B cell (primary cell): ENCODE data around the gene TP53AIP1. TPM values are rescaled to one million over a fixed set of nuclear protein-coding genes. Genes with fewer than 3 reads are reported as not detected.

Experiments
- ATAC-seq: fragments of 200-7000 bp; cut with Tn5 transposase; one replicate; pipeline ENCODE4 v1.10.0; 2021; ENCODE audit warnings: low read depth, mild to moderate bottlenecking, moderate number of reproducible peaks, moderate library complexity
- CTCF ChIA-PET: fragments of 350-600 bp; sonication (Branson Sonifier 250); formaldehyde crosslinking; loops from one replicate; lab custom pipeline; 2021; ENCODE audit warnings: antibody characterized with exemption, inconsistent platforms; lab: Charles Lee
- POLR2A ChIA-PET: fragments of 350-600 bp; sonication (Branson Sonifier 250); formaldehyde crosslinking; loops from one replicate; lab custom pipeline; 2021; ENCODE audit warnings: antibody characterized with exemption; lab: Charles Lee
- DNase-seq: peaks from one replicate; pipeline ENCODE4 v3.0.0; 2013
- H2AFZ ChIP-seq: 2 replicates; pipeline ENCODE4 v1.6.1; 2012; ENCODE audit warnings: mild to moderate bottlenecking, low read depth, low read length; ENCODE audit not compliant: insufficient read depth, poor library complexity, severe bottlenecking
- H3K27ac ChIP-seq, 2 donors: 1 replicate in 1 of 2; 2 replicates in 1 of 2; pipeline ENCODE4 v1.5.1; 2012 to 2013; ENCODE audit warnings: low read length in 2 of 2, mild to moderate bottlenecking in 2 of 2, moderate library complexity in 1 of 2
- H3K27me3 ChIP-seq, 4 experiments: fragments of 200-600 bp in 1 of 4; sonication (generic) in 1 of 4; replicated peaks in 1 of 4; 1 replicate in 2 of 4; 2 replicates in 2 of 4; pipeline versions ENCODE4 v1.6.1 to v1.7.0; 2013 to 2016; ENCODE audit warnings: low read length in 3 of 4, mild to moderate bottlenecking in 2 of 4, mixed read lengths in 1 of 4, moderate library complexity in 1 of 4; ENCODE audit not compliant: insufficient read depth in 4 of 4, control insufficient read depth in 3 of 4; ENCODE audit errors: control extremely low read depth in 1 of 4
- H3K36me3 ChIP-seq, 2 experiments: replicated peaks in 1 of 2; 1 replicate in 1 of 2; 2 replicates in 1 of 2; pipeline versions ENCODE4 v1.6.1 to v1.7.1; 2013; ENCODE audit warnings: low read length in 1 of 2; ENCODE audit not compliant: insufficient read depth in 2 of 2, control insufficient read depth in 1 of 2; ENCODE audit errors: control extremely low read depth in 1 of 2, extremely low read depth in 1 of 2
- H3K4me1 ChIP-seq, 2 donors: fragments of 200-600 bp in 1 of 2; sonication (generic) in 1 of 2; 1 replicate in 1 of 2; 2 replicates in 1 of 2; pipeline versions ENCODE4 v1.5.1 to v1.6.1; 2013 to 2017; ENCODE audit warnings: low read length in 2 of 2; ENCODE audit not compliant: control insufficient read depth in 2 of 2, insufficient read depth in 2 of 2
- H3K4me2 ChIP-seq: replicated peaks from 2 replicates; pipeline ENCODE3; 2012; ENCODE audit warnings: mild to moderate bottlenecking, low read depth, low read length; ENCODE audit not compliant: poor library complexity, severe bottlenecking
- H3K4me3 ChIP-seq, 5 experiments: fragments of 200-600 bp in 1 of 5; sonication (generic) in 1 of 5; 1 replicate in 3 of 5; 2 replicates in 2 of 5; pipeline versions ENCODE4 v1.5.1 to v1.7.0; 2011 to 2016; ENCODE audit warnings: low read length in 4 of 5, mild to moderate bottlenecking in 4 of 5, low read depth in 2 of 5, control low read depth in 1 of 5, moderate library complexity in 1 of 5; ENCODE audit not compliant: insufficient read depth in 1 of 5; ENCODE audit errors: control extremely low read depth in 1 of 5, extremely low read depth in 1 of 5
- H3K79me2 ChIP-seq: fragments of 200-600 bp; sonication (generic); one replicate; pipeline ENCODE4 v1.6.0; 2016; ENCODE audit warnings: low read length; ENCODE audit not compliant: control insufficient read depth, insufficient read depth
- H3K9ac ChIP-seq: fragments of 200-600 bp; sonication (generic); 2 replicates; pipeline ENCODE4 v1.6.1; 2017; ENCODE audit warnings: mild to moderate bottlenecking, low read length, moderate library complexity
- H3K9me3 ChIP-seq, 3 donors: one replicate each; pipeline versions ENCODE4 v1.6.1 to v1.7.1; 2013; ENCODE audit warnings: low read length in 2 of 3; ENCODE audit not compliant: control insufficient read depth in 2 of 3, insufficient read depth in 1 of 3; ENCODE audit errors: control extremely low read depth in 1 of 3
- H4K20me1 ChIP-seq: 2 replicates; pipeline ENCODE4 v1.6.0; 2012; ENCODE audit warnings: mild to moderate bottlenecking, low read length; ENCODE audit not compliant: insufficient read depth, control insufficient read depth, poor library complexity, severe bottlenecking
- H3K27ac Mint-ChIP-seq: one replicate; pipeline ENCODE4 v1.8.0; 2021; ENCODE audit warnings: mixed read lengths
- H3K27me3 Mint-ChIP-seq: one replicate; pipeline ENCODE4 v1.8.0; 2021; ENCODE audit warnings: mixed read lengths
- H3K4me1 Mint-ChIP-seq: one replicate; pipeline ENCODE4 v1.8.0; 2021; ENCODE audit warnings: mixed read lengths
- H3K4me3 Mint-ChIP-seq: one replicate; pipeline ENCODE4 v1.8.0; 2021; ENCODE audit warnings: mixed read lengths
- H3K9me3 Mint-ChIP-seq: one replicate; pipeline ENCODE4 v1.8.0; 2022; ENCODE audit warnings: mixed read lengths; ENCODE audit not compliant: insufficient read depth
- EZH2 ChIP-seq: IDR thresholded peaks from 2 replicates; pipeline ENCODE4 v1.6.1; 2012; ENCODE audit warnings: borderline replicate concordance, low read depth, mild to moderate bottlenecking, moderate library complexity, low read length; ENCODE audit not compliant: insufficient read depth, poor library complexity, severe bottlenecking
- WGBS: methylation state at CpG from one replicate; pipeline ENCODE4 v1.1.5; 2013; ENCODE audit warnings: missing lambda C conversion rate; ENCODE audit not compliant: insufficient coverage; 5-methylcytosine and 5-hydroxymethylcytosine counted together
- intact Hi-C: fragments of 100-400 bp; cut with micrococcal nuclease; formaldehyde crosslinking; loops from one replicate; pipeline ENCODE4 v1.10.0; 2022
- polyA plus RNA-seq: library from polyadenylated mRNA; depleted of rRNA; stranded (reverse); fragments of >200 nt; gene quantifications from 2 replicates; pipeline ENCODE4 v1.2.3, GENCODE V29; 2012
- total RNA-seq, 2 donors: library from RNA; stranded (reverse); fragments of 120-200 nt in 1 of 2; gene quantifications; 1 replicate in 1 of 2; 2 replicates in 1 of 2; pipeline versions ENCODE4 v1.2.3 to v1.2.4, GENCODE V29; 2013 to 2022
- TF ChIP-seq, protein P1 (sequence below): fragments of 200-600 bp; IDR thresholded peaks from one replicate; pipeline ENCODE4 v1.8.0; 2022; ENCODE audit warnings: antibody characterized with exemption, mild to moderate bottlenecking

TP53AIP1 gene
- total and polyA plus RNA-seq, 2 donors (not counting 1 experiment from before 2014, with no cell fraction given), result 0.04 to 0.12 TPM

DNA sequence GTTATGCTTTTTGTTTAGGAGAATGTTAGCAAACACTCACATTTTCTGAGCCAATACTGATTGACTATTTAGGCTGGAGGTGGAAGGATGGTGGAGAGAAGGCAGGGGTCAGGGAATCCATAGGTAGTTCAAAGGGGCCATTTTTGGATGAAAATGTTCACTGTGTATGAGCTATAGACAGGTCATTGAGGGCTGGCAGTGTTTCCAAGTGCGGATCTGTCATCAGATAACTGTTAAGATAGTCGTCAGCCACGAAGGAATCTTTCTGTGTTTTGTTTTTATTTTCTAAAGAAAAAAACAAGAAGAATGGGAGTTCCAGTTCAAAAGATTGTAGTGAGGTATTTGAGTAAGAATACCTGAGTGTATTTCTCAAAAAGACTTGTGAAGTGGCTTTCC lies 48.4 kb downstream of the TP53AIP1 start:
- H3K27ac ChIP-seq, result no peak overlapping the region
- peaks cover 31 to 39% of the 10 kb centered on the region in 2 donors for H3K4me1 ChIP-seq
- H2AFZ ChIP-seq, result no peak overlapping the region
- Mint-ChIP-seq H3K27me3 (peaks cover 71% of the 10 kb centered on the region), H3K4me3 (no peak overlapping the region), H3K27ac (no peak overlapping the region), H3K4me1 (peaks cover 33% of the 10 kb centered on the region), H3K9me3 (no peaks in the 10 kb centered on the region)
- H3K79me2 ChIP-seq, result no peaks in the 10 kb centered on the region
- H3K4me2 ChIP-seq, result no peak overlapping the region
- ATAC-seq, result no peak
- intact Hi-C loops, result no loop called here
- no peak for TF ChIP-seq EZH2
- TF ChIP-seq, protein P1, sequence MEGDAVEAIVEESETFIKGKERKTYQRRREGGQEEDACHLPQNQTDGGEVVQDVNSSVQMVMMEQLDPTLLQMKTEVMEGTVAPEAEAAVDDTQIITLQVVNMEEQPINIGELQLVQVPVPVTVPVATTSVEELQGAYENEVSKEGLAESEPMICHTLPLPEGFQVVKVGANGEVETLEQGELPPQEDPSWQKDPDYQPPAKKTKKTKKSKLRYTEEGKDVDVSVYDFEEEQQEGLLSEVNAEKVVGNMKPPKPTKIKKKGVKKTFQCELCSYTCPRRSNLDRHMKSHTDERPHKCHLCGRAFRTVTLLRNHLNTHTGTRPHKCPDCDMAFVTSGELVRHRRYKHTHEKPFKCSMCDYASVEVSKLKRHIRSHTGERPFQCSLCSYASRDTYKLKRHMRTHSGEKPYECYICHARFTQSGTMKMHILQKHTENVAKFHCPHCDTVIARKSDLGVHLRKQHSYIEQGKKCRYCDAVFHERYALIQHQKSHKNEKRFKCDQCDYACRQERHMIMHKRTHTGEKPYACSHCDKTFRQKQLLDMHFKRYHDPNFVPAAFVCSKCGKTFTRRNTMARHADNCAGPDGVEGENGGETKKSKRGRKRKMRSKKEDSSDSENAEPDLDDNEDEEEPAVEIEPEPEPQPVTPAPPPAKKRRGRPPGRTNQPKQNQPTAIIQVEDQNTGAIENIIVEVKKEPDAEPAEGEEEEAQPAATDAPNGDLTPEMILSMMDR, result no peak
- whole genome bisulfite sequencing, result 94% methylated on average over 3 of the region's 3 CpGs
- no peaks in the 10 kb centered on the region for H3K36me3 ChIP-seq
- no peak overlapping the region for H3K4me3 ChIP-seq
- H3K9ac ChIP-seq, result no peak overlapping the region
- ChIA-PET CTCF (interaction anchor here (1.0 to 1.3 kb wide), 3 partner anchors 10 to 737 kb away, joined by 3 to 5 read pairs (median 4); no protein-coding TSS in a partner anchor), POLR2A (no interaction called here)
- no peaks in the 10 kb centered on the region for H4K20me1 ChIP-seq
- H3K9me3 ChIP-seq, result peaks cover 0 to 10% (median 0%) of the 10 kb centered on the region in 3 donors
- no peak for DNase-seq
- H3K27me3 ChIP-seq, result peaks cover 0 to 77% (median 57%) of the 10 kb centered on the region in 4 experiments

DNA sequence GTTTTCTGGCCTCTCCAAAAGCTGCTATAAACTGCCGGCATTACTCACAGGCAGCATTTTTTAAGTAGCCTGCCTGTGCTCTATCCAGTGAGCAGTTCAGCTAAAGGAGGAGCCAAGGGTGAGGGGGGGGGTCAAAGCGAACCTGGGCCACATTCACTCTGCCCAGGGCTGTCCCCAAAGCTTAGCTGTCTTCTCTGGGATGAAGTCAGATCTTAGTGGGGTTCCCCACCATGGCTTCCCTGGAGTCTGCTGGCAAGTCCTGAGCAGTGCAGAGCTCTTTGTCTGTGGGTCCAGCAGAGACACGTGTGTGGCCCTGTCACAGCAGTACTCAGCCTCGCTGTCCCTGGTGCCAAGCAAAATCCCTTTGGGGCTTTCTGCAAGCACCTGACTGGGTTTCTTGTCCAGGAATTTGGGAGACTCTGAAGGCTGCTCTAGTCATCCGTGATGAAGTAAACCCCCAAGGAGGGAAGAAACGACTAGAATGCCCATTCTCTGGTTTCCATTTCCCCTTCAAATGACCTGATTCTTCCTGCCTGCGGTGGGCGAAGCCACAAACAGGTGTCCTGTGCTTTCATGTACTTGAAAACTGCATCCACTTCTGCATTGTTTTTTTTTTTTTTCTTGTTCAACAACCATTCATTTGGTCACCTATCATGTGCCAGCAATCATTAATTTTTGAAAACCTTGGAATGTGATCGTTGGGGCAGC lies 48.9 kb downstream of the TP53AIP1 start:
- TF ChIP-seq, protein P1, result no peak
- no peak for TF ChIP-seq EZH2
- Mint-ChIP-seq H3K4me3 (no peak overlapping the region), H3K27ac (no peak overlapping the region), H3K27me3 (peaks cover 70% of the 10 kb centered on the region), H3K9me3 (no peaks in the 10 kb centered on the region), H3K4me1 (peaks cover 33% of the 10 kb centered on the region)
- Histone ChIP-seq H4K20me1 (no peaks in the 10 kb centered on the region), H2AFZ (no peak overlapping the region), H3K4me2 (no peak overlapping the region), H3K9me3 (peaks cover 0 to 10% (median 0%) of the 10 kb centered on the region in 3 donors), H3K27me3 (peaks cover 0 to 76% (median 57%) of the 10 kb centered on the region in 4 experiments), H3K36me3 (no peaks in the 10 kb centered on the region), H3K27ac (no peak overlapping the region), H3K9ac (no peak overlapping the region), H3K4me1 (peaks cover 31 to 40% of the 10 kb centered on the region in 2 donors), H3K79me2 (no peaks in the 10 kb centered on the region), H3K4me3 (no peak overlapping the region)
- peak; percentile 24 for ATAC-seq
- POLR2A ChIA-PET, result interaction anchor here (0.6 kb wide), 1 partner anchor 12 kb away, joined by 5 read pairs; no protein-coding TSS in a partner anchor
- CTCF ChIA-PET, result interaction anchor here (1.3 to 10.9 kb wide), 5 partner anchors 9 to 736 kb away, joined by 4 to 315 read pairs (median 9); no protein-coding TSS in a partner anchor
- peak; percentile 50 for DNase-seq
- intact Hi-C loops, result no loop called here
- 30% methylated on average over 8 of the region's 9 CpGs for WGBS
